ENCODE results near the gene CEP85L.

Gene CEP85L

DNA sequence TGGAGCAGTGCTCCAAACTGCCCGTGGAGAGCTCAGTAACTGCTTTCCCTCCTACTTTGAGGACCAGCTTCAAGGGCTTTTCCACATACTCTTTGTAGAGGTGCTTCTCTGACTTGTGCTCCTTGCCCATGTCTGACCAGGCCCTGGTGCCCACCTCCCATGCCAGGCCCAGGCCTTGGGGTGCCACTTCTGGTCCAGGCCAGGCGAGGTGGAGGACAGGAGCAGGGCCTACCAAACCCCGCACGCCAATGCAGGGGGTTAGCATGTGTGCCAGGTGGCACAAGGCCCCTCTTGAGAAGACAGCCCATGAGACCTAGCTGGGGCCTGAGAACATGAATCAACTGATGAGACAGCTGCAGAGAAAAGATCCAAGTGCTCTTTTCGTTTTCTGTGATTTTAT lies 150.3 kb downstream of the CEP85L start:
- no peak for TF ChIP-seq ZNF565 (CRISPR knock-in tag; conservative IDR thresholded peaks at IDR 0.05; ENCODE audit: low read depth)
- TF ChIP-seq ZC3H10 (CRISPR knock-in tag; IDR thresholded peaks at IDR 0.05), result no peak
- TF ChIP-seq ARNTL (CRISPR knock-in tag; IDR thresholded peaks at IDR 0.05; ENCODE audit: borderline replicate concordance, low read depth), result no peak
- TF ChIP-seq GLIS3 (CRISPR knock-in tag; IDR thresholded peaks at IDR 0.05), result no peak
- no peak for TF ChIP-seq ZFP3 (CRISPR knock-in tag; IDR thresholded peaks at IDR 0.05)
- TF ChIP-seq, protein P1, sequence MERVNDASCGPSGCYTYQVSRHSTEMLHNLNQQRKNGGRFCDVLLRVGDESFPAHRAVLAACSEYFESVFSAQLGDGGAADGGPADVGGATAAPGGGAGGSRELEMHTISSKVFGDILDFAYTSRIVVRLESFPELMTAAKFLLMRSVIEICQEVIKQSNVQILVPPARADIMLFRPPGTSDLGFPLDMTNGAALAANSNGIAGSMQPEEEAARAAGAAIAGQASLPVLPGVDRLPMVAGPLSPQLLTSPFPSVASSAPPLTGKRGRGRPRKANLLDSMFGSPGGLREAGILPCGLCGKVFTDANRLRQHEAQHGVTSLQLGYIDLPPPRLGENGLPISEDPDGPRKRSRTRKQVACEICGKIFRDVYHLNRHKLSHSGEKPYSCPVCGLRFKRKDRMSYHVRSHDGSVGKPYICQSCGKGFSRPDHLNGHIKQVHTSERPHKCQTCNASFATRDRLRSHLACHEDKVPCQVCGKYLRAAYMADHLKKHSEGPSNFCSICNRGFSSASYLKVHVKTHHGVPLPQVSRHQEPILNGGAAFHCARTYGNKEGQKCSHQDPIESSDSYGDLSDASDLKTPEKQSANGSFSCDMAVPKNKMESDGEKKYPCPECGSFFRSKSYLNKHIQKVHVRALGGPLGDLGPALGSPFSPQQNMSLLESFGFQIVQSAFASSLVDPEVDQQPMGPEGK (CRISPR knock-in tag; IDR thresholded peaks at IDR 0.05; ENCODE audit: borderline replicate concordance), result no peak
- TF ChIP-seq CSDC2 (CRISPR knock-in tag; IDR thresholded peaks at IDR 0.05), result no peak
- TF ChIP-seq SNAI2 (CRISPR knock-in tag; IDR thresholded peaks at IDR 0.05), result no peak
- TF ChIP-seq, protein P2, sequence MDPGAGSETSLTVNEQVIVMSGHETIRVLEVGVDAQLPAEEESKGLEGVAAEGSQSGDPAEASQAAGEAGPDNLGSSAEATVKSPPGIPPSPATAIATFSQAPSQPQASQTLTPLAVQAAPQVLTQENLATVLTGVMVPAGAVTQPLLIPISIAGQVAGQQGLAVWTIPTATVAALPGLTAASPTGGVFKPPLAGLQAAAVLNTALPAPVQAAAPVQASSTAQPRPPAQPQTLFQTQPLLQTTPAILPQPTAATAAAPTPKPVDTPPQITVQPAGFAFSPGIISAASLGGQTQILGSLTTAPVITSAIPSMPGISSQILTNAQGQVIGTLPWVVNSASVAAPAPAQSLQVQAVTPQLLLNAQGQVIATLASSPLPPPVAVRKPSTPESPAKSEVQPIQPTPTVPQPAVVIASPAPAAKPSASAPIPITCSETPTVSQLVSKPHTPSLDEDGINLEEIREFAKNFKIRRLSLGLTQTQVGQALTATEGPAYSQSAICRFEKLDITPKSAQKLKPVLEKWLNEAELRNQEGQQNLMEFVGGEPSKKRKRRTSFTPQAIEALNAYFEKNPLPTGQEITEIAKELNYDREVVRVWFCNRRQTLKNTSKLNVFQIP (CRISPR knock-in tag; IDR thresholded peaks at IDR 0.05; ENCODE audit: borderline replicate concordance, low read depth), result no peak
- TF ChIP-seq, protein P3, sequence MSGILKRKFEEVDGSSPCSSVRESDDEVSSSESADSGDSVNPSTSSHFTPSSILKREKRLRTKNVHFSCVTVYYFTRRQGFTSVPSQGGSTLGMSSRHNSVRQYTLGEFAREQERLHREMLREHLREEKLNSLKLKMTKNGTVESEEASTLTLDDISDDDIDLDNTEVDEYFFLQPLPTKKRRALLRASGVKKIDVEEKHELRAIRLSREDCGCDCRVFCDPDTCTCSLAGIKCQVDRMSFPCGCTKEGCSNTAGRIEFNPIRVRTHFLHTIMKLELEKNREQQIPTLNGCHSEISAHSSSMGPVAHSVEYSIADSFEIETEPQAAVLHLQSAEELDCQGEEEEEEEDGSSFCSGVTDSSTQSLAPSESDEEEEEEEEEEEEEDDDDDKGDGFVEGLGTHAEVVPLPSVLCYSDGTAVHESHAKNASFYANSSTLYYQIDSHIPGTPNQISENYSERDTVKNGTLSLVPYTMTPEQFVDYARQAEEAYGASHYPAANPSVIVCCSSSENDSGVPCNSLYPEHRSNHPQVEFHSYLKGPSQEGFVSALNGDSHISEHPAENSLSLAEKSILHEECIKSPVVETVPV (CRISPR knock-in tag; IDR thresholded peaks at IDR 0.05), result no peak
- no peak for TF ChIP-seq ZNF8 (CRISPR knock-in tag; IDR thresholded peaks at IDR 0.05)
- TF ChIP-seq, protein P4, sequence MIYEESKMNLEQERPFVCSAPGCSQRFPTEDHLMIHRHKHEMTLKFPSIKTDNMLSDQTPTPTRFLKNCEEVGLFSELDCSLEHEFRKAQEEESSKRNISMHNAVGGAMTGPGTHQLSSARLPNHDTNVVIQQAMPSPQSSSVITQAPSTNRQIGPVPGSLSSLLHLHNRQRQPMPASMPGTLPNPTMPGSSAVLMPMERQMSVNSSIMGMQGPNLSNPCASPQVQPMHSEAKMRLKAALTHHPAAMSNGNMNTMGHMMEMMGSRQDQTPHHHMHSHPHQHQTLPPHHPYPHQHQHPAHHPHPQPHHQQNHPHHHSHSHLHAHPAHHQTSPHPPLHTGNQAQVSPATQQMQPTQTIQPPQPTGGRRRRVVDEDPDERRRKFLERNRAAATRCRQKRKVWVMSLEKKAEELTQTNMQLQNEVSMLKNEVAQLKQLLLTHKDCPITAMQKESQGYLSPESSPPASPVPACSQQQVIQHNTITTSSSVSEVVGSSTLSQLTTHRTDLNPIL (CRISPR knock-in tag; IDR thresholded peaks at IDR 0.05; ENCODE audit: low read depth), result no peak
- TF ChIP-seq ZNF70 (CRISPR knock-in tag; IDR thresholded peaks at IDR 0.05), result no peak
- TF ChIP-seq BACH2 (CRISPR knock-in tag; IDR thresholded peaks at IDR 0.05; ENCODE audit: borderline replicate concordance), result no peak
- TF ChIP-seq, protein P5, sequence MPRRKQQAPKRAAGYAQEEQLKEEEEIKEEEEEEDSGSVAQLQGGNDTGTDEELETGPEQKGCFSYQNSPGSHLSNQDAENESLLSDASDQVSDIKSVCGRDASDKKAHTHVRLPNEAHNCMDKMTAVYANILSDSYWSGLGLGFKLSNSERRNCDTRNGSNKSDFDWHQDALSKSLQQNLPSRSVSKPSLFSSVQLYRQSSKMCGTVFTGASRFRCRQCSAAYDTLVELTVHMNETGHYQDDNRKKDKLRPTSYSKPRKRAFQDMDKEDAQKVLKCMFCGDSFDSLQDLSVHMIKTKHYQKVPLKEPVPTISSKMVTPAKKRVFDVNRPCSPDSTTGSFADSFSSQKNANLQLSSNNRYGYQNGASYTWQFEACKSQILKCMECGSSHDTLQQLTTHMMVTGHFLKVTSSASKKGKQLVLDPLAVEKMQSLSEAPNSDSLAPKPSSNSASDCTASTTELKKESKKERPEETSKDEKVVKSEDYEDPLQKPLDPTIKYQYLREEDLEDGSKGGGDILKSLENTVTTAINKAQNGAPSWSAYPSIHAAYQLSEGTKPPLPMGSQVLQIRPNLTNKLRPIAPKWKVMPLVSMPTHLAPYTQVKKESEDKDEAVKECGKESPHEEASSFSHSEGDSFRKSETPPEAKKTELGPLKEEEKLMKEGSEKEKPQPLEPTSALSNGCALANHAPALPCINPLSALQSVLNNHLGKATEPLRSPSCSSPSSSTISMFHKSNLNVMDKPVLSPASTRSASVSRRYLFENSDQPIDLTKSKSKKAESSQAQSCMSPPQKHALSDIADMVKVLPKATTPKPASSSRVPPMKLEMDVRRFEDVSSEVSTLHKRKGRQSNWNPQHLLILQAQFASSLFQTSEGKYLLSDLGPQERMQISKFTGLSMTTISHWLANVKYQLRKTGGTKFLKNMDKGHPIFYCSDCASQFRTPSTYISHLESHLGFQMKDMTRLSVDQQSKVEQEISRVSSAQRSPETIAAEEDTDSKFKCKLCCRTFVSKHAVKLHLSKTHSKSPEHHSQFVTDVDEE (CRISPR knock-in tag; IDR thresholded peaks at IDR 0.05), result no peak
- TF ChIP-seq ZFP30 (CRISPR knock-in tag; IDR thresholded peaks at IDR 0.05), result no peak
- TF ChIP-seq RARB (CRISPR knock-in tag; IDR thresholded peaks at IDR 0.05), result no peak
- no peak for TF ChIP-seq ISL1 (CRISPR knock-in tag; IDR thresholded peaks at IDR 0.05)
- no peak for ATAC-seq

DNA sequence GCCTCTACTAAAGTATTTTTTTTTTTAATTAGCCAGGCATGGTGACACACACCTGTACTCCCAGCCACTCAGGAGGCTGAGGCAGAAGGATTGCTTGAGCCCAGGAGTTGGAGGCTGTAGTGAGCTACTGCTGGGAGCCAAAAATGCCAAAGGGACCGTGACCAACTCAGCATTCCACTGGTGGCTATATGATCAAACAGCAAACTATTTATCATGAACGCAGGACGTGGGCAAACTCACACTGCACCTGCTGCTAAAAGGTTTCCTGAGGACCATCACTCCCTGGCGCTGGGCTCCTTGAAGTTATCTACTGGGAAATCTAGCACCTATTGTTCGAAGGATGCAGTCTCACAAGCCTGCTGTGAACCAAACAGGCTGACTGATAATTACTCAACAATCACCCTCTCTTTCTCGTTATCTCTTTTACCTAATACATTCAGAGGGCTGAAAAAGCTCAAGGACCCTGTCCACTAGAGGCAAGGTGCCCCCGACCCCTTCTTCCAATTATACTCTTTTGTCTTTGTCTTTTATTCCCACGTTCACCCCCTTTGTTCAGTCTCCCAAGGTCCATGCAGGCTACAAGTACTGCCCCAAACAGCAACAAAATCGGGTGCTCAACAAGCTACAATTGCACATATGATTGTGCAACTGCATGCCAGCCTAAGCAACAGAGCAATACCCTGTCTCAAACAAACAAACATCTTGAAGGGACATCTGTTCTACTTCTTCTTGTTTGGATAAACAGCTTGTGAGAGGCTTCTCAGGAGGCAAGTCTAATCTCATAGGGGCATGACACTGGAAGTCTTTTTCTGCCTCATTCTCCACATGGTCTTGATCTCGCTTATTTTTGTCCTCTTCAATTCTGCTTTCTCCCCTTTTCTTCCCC lies 151.0 kb downstream of the CEP85L start:
- no peak for ATAC-seq
- TF ChIP-seq CSDC2 (CRISPR knock-in tag; IDR thresholded peaks at IDR 0.05), result no peak
- no peak for TF ChIP-seq ZNF565 (CRISPR knock-in tag; conservative IDR thresholded peaks at IDR 0.05; ENCODE audit: low read depth)
- TF ChIP-seq, protein P3 (CRISPR knock-in tag; IDR thresholded peaks at IDR 0.05), result no peak
- no peak for TF ChIP-seq PPARA (CRISPR knock-in tag; IDR thresholded peaks at IDR 0.05; ENCODE audit: borderline replicate concordance)
- TF ChIP-seq ZC3H10 (CRISPR knock-in tag; IDR thresholded peaks at IDR 0.05), result no peak
- TF ChIP-seq ZFP3 (CRISPR knock-in tag; IDR thresholded peaks at IDR 0.05), result no peak
- TF ChIP-seq GLIS3 (CRISPR knock-in tag; IDR thresholded peaks at IDR 0.05), result no peak
- no peak for TF ChIP-seq ZFP30 (CRISPR knock-in tag; IDR thresholded peaks at IDR 0.05)
- no peak for TF ChIP-seq ESRRG (CRISPR knock-in tag; IDR thresholded peaks at IDR 0.05)
- TF ChIP-seq, protein P1 (CRISPR knock-in tag; IDR thresholded peaks at IDR 0.05; ENCODE audit: borderline replicate concordance), result no peak
- TF ChIP-seq, protein P5 (CRISPR knock-in tag; IDR thresholded peaks at IDR 0.05), result no peak
- no peak for TF ChIP-seq TCF4 (CRISPR knock-in tag; IDR thresholded peaks at IDR 0.05; ENCODE audit: borderline replicate concordance)
